Neural cell (in vitro differentiated cells): ENCODE data around the gene GAS7. TPM values are rescaled to one million over a fixed set of nuclear protein-coding genes. Genes with fewer than 3 reads are reported as not detected.
A peak's percentile ranks its signal among the peaks of the same experiment; 100 is the strongest.

Experiments used
- H2AFZ ChIP-seq: fragments of 200-600, 300-800 bp; sonication (generic), shearing (Covaris generic); 2 replicates; pipeline ENCODE4 v1.6.0; 2014; ENCODE audit warnings: low read depth, mild to moderate bottlenecking, antibody characterized with exemption, low read length, moderate library complexity
- H3F3A ChIP-seq: fragments of 200-600 bp; shearing (Covaris generic); 2 replicates; pipeline ENCODE4 v1.6.1; 2016; ENCODE audit warnings: mild to moderate bottlenecking, moderate library complexity, mixed read lengths, antibody characterized with exemption, low read length; ENCODE audit not compliant: insufficient read depth, poor library complexity, severe bottlenecking
- H3K27ac ChIP-seq: fragments of 200-600, 300-800 bp; sonication (generic), shearing (Covaris generic); 2 replicates; pipeline ENCODE4 v1.5.1; 2014; ENCODE audit warnings: mild to moderate bottlenecking, low read length, moderate library complexity
- H3K27me3 ChIP-seq: fragments of 300-800, 200-600 bp; sonication (generic), shearing (Covaris generic); 2 replicates; pipeline ENCODE4 v1.6.0; 2014; ENCODE audit warnings: mild to moderate bottlenecking, low read depth, low read length, moderate library complexity; ENCODE audit not compliant: insufficient read depth
- H3K36me3 ChIP-seq: fragments of 300-800, 200-600 bp; sonication (generic), shearing (Covaris generic); 2 replicates; pipeline ENCODE4 v1.5.1; 2014; ENCODE audit warnings: mild to moderate bottlenecking, antibody characterized with exemption, low read length, moderate library complexity; ENCODE audit not compliant: insufficient read depth
- H3K4me2 ChIP-seq: fragments of 300-800, 200-600 bp; sonication (generic), shearing (Covaris generic); 2 replicates; pipeline ENCODE4 v1.6.0; 2014; ENCODE audit warnings: mild to moderate bottlenecking, low read length
- H3K4me3 ChIP-seq: fragments of 300-800, 200-600 bp; sonication (generic), shearing (Covaris generic); 2 replicates; pipeline ENCODE4 v1.5.1; 2014; ENCODE audit warnings: mild to moderate bottlenecking, low read length, moderate library complexity
- H3K79me2 ChIP-seq: fragments of 200-600 bp; shearing (Covaris generic); replicated peaks from 2 replicates; pipeline ENCODE4 v1.6.0; 2014; ENCODE audit warnings: mild to moderate bottlenecking, low read length, moderate library complexity; ENCODE audit not compliant: insufficient read depth
- H3K9ac ChIP-seq: fragments of 300-800, 200-600 bp; sonication (generic), shearing (Covaris generic); 2 replicates; pipeline ENCODE4 v1.6.1; 2016; ENCODE audit warnings: mild to moderate bottlenecking, low read length, mixed read lengths
- H3K9me2 ChIP-seq: fragments of 200-600 bp; shearing (Covaris generic); 2 replicates; pipeline ENCODE4 v1.6.1; 2016; ENCODE audit warnings: mild to moderate bottlenecking, low read length, mixed read lengths; ENCODE audit not compliant: insufficient read depth
- H3K9me3 ChIP-seq: fragments of 200-600, 300-800 bp; sonication (generic), shearing (Covaris generic); 2 replicates; pipeline ENCODE4 v1.6.1; 2016; ENCODE audit warnings: mild to moderate bottlenecking, mixed run types, low read length, moderate library complexity, mixed read lengths
- H4K20me1 ChIP-seq: fragments of 200-600 bp; shearing (Covaris generic); 2 replicates; pipeline ENCODE4 v1.6.1; 2016; ENCODE audit warnings: mild to moderate bottlenecking, mixed run types; ENCODE audit not compliant: insufficient read depth
- CTCF ChIP-seq: fragments of 450-650 bp; IDR thresholded peaks from 2 replicates; pipeline ENCODE4 v1.5.1; 2014; ENCODE audit warnings: antibody characterized with exemption, mild to moderate bottlenecking, moderate library complexity; ENCODE audit not compliant: poor library complexity, severe bottlenecking
- EP300 ChIP-seq: fragments of 450-650 bp; conservative IDR thresholded peaks from 2 replicates; pipeline ENCODE4 v1.6.1; 2014; ENCODE audit warnings: antibody characterized with exemption, mild to moderate bottlenecking, moderate library complexity; ENCODE audit not compliant: poor library complexity, severe bottlenecking
- EZH2 ChIP-seq: fragments of 200-600, 300-800 bp; shearing (Covaris generic), sonication (generic); IDR thresholded peaks from 2 replicates; pipeline ENCODE4 v1.6.1; 2014; ENCODE audit warnings: antibody characterized with exemption, low read length, borderline replicate concordance, mild to moderate bottlenecking; ENCODE audit not compliant: insufficient read depth, poor library complexity, severe bottlenecking
- MXI1 ChIP-seq: fragments of 450-650 bp; conservative IDR thresholded peaks from 2 replicates; pipeline ENCODE4 v1.6.1; 2014; ENCODE audit warnings: antibody characterized with exemption, mild to moderate bottlenecking; ENCODE audit not compliant: poor library complexity, severe bottlenecking
- POLR2AphosphoS5 ChIP-seq: IDR thresholded peaks from 2 replicates; pipeline ENCODE4 v1.6.1; 2012
- RAD21 ChIP-seq: fragments of 450-650 bp; conservative IDR thresholded peaks from 2 replicates; pipeline ENCODE4 v1.6.1; 2014; ENCODE audit warnings: antibody characterized with exemption, mild to moderate bottlenecking, moderate library complexity
- REST ChIP-seq: IDR thresholded peaks from 2 replicates; pipeline ENCODE4 v1.6.1; 2012; ENCODE audit warnings: borderline replicate concordance
- SMC3 ChIP-seq: fragments of 450-650 bp; conservative IDR thresholded peaks from 2 replicates; pipeline ENCODE4 v1.6.1; 2014; ENCODE audit warnings: antibody characterized with exemption, mild to moderate bottlenecking, moderate library complexity; ENCODE audit not compliant: poor library complexity
- TAF1 ChIP-seq: IDR thresholded peaks from 2 replicates; pipeline ENCODE4 v1.6.1; 2012; ENCODE audit warnings: low read depth
- polyA plus RNA-seq: library from polyadenylated mRNA; depleted of rRNA; stranded (reverse); fragments of >200 nt; gene quantifications from 2 replicates; pipeline ENCODE4 v1.2.3, GENCODE V29; 2014

Gene GAS7
- polyA plus RNA-seq, 1 donor from 2014 or later = 23.6 TPM

GRCh38 chr17:9907131-9907530 lies 291.3 kb downstream of the GAS7 start:
- H3K9me2 ChIP-seq = no peaks in the 10 kb centered on the region
- no peaks in the 10 kb centered on the region for H3K36me3 ChIP-seq
- H3K4me3 ChIP-seq = no peak overlapping the region
- no peak overlapping the region for H3K27ac ChIP-seq
- no peaks in the 10 kb centered on the region for H3K79me2 ChIP-seq
- H3K9ac ChIP-seq = no peak overlapping the region
- H3K4me2 ChIP-seq = no peak overlapping the region
- H2AFZ ChIP-seq = no peak overlapping the region
- no peaks in the 10 kb centered on the region for H3K9me3 ChIP-seq
- TF ChIP-seq POLR2AphosphoS5 = no peak
- no peak for TF ChIP-seq SMC3
- TF ChIP-seq TAF1 = no peak
- no peaks in the 10 kb centered on the region for H3K27me3 ChIP-seq
- H3F3A ChIP-seq = no peaks in the 10 kb centered on the region
- H4K20me1 ChIP-seq = no peaks in the 10 kb centered on the region

GRCh38 chr17:9906616-9907015 lies 291.8 kb downstream of the GAS7 start:
- TF ChIP-seq REST (no peak), POLR2AphosphoS5 (no peak), MXI1 (no peak), TAF1 (no peak), EP300 (no peak), SMC3 (no peak), CTCF (no peak), RAD21 (no peak), EZH2 (no peak)
- Histone ChIP-seq H4K20me1 (no peaks in the 10 kb centered on the region), H3K4me3 (no peak overlapping the region), H3K79me2 (no peaks in the 10 kb centered on the region), H3K9me3 (no peaks in the 10 kb centered on the region), H3K36me3 (no peaks in the 10 kb centered on the region), H3F3A (no peaks in the 10 kb centered on the region), H3K27me3 (no peaks in the 10 kb centered on the region), H3K4me2 (no peak overlapping the region), H2AFZ (no peak overlapping the region), H3K9ac (no peak overlapping the region), H3K27ac (no peak overlapping the region), H3K9me2 (no peaks in the 10 kb centered on the region)

- no peak overlapping the region for H3K4me3 ChIP-seq
- H4K20me1 ChIP-seq = no peaks in the 10 kb centered on the region
- no peak for TF ChIP-seq EZH2
- no peak for TF ChIP-seq EP300
- TF ChIP-seq POLR2AphosphoS5 = no peak
- no peak for TF ChIP-seq MXI1
- TF ChIP-seq CTCF = peak; percentile 23
- no peak for TF ChIP-seq SMC3
- H3K36me3 ChIP-seq = no peaks in the 10 kb centered on the region
- H3K27me3 ChIP-seq = no peaks in the 10 kb centered on the region
- H3K9me2 ChIP-seq = no peaks in the 10 kb centered on the region
- H3F3A ChIP-seq = no peaks in the 10 kb centered on the region
- no peaks in the 10 kb centered on the region for H3K9me3 ChIP-seq
- H3K4me2 ChIP-seq = no peak overlapping the region
- no peak overlapping the region for H3K27ac ChIP-seq
- H3K9ac ChIP-seq = no peak overlapping the region
- H3K79me2 ChIP-seq = no peaks in the 10 kb centered on the region
- H2AFZ ChIP-seq = no peak overlapping the region
Observed at GRCh38 chr17:9905902-9906301, 292.5 kb downstream of the GAS7 start.
